ENCODE data around the gene SLC26A9.

SLC26A9 gene

GRCh38 chr1:205959789-205960188 lies 16.5 kb upstream of the SLC26A9 start:
- no peaks in the 10 kb centered on the region for H3K9me2 ChIP-seq (replicated peaks; ENCODE audit: insufficient read depth, low read length)
- H3F3A ChIP-seq (ENCODE audit: insufficient read depth, low read length), result no peaks in the 10 kb centered on the region
- H3K4me3 ChIP-seq (ENCODE audit: low read length), result no peak overlapping the region
- no peak overlapping the region for H2AFZ ChIP-seq (ENCODE audit: low read length)
- no peaks in the 10 kb centered on the region for H4K20me1 ChIP-seq (ENCODE audit: insufficient read depth, low read length)
- H3K36me3 ChIP-seq (replicated peaks; ENCODE audit: insufficient read depth, low read length), result no peaks in the 10 kb centered on the region
- no peak for DNase-seq
- TF ChIP-seq EZH2 (optimal IDR thresholded peaks at IDR 0.05; ENCODE audit: low read depth, low read length), result no peak
- TF ChIP-seq CTCF (IDR thresholded peaks at IDR 0.05; ENCODE audit: low read length), result no peak
- no peak for TF ChIP-seq EZH2phosphoT487 (IDR thresholded peaks at IDR 0.05; ENCODE audit: low read length)
- no peak overlapping the region for H3K27ac ChIP-seq (ENCODE audit: low read length)
- H3K79me2 ChIP-seq (ENCODE audit: low read length), result no peaks in the 10 kb centered on the region
- peaks cover 9% of the 10 kb centered on the region for H3K4me1 ChIP-seq (ENCODE audit: low read length)
- H3K9me3 ChIP-seq (replicated peaks; ENCODE audit: insufficient read depth, low read length), result no peaks in the 10 kb centered on the region
- no peak overlapping the region for H3K4me2 ChIP-seq (ENCODE audit: low read depth, low read length)
- H3K9ac ChIP-seq (ENCODE audit: low read length), result no peak overlapping the region
- H3K27me3 ChIP-seq (replicated peaks; ENCODE audit: insufficient read depth, low read length), result no peaks in the 10 kb centered on the region

GRCh38 chr1:205955499-205955898 lies 12.2 kb upstream of the SLC26A9 start:
- no peaks in the 10 kb centered on the region for H3K79me2 ChIP-seq (ENCODE audit: low read length)
- H3K27ac ChIP-seq (ENCODE audit: low read length), result no peak overlapping the region
- no peaks in the 10 kb centered on the region for H3K4me1 ChIP-seq (ENCODE audit: low read length)
- no peaks in the 10 kb centered on the region for H4K20me1 ChIP-seq (ENCODE audit: insufficient read depth, low read length)
- no peaks in the 10 kb centered on the region for H3K36me3 ChIP-seq (replicated peaks; ENCODE audit: insufficient read depth, low read length)
- no peak for DNase-seq
- no peaks in the 10 kb centered on the region for H3K9me3 ChIP-seq (replicated peaks; ENCODE audit: insufficient read depth, low read length)
- no peak overlapping the region for H3K4me2 ChIP-seq (ENCODE audit: low read depth, low read length)
- H3K9ac ChIP-seq (ENCODE audit: low read length), result no peak overlapping the region
- no peaks in the 10 kb centered on the region for H3K27me3 ChIP-seq (replicated peaks; ENCODE audit: insufficient read depth, low read length)
- no peaks in the 10 kb centered on the region for H3F3A ChIP-seq (ENCODE audit: insufficient read depth, low read length)
- H3K9me2 ChIP-seq (replicated peaks; ENCODE audit: insufficient read depth, low read length), result no peaks in the 10 kb centered on the region
- TF ChIP-seq EZH2 (optimal IDR thresholded peaks at IDR 0.05; ENCODE audit: low read depth, low read length) (no peak), CTCF (IDR thresholded peaks at IDR 0.05; ENCODE audit: low read length) (no peak), EZH2phosphoT487 (IDR thresholded peaks at IDR 0.05; ENCODE audit: low read length) (no peak)
- no peak overlapping the region for H2AFZ ChIP-seq (ENCODE audit: low read length)
- H3K4me3 ChIP-seq (ENCODE audit: low read length), result no peak overlapping the region

GRCh38 chr1:205954819-205955404 lies 11.7 kb upstream of the SLC26A9 start:
- Histone ChIP-seq H3K79me2 (ENCODE audit: low read length) (no peaks in the 10 kb centered on the region), H3K4me2 (ENCODE audit: low read depth, low read length) (no peak overlapping the region), H3K27ac (ENCODE audit: low read length) (no peak overlapping the region), H3K9me2 (replicated peaks; ENCODE audit: insufficient read depth, low read length) (no peaks in the 10 kb centered on the region), H2AFZ (ENCODE audit: low read length) (no peak overlapping the region), H4K20me1 (ENCODE audit: insufficient read depth, low read length) (no peaks in the 10 kb centered on the region), H3K36me3 (replicated peaks; ENCODE audit: insufficient read depth, low read length) (no peaks in the 10 kb centered on the region), H3F3A (ENCODE audit: insufficient read depth, low read length) (no peaks in the 10 kb centered on the region), H3K27me3 (replicated peaks; ENCODE audit: insufficient read depth, low read length) (no peaks in the 10 kb centered on the region), H3K9ac (ENCODE audit: low read length) (no peak overlapping the region), H3K4me3 (ENCODE audit: low read length) (no peak overlapping the region), H3K9me3 (replicated peaks; ENCODE audit: insufficient read depth, low read length) (no peaks in the 10 kb centered on the region), H3K4me1 (ENCODE audit: low read length) (no peaks in the 10 kb centered on the region)
- DNase-seq, result no peak
- TF ChIP-seq CTCF (IDR thresholded peaks at IDR 0.05; ENCODE audit: low read length) (no peak), EZH2 (optimal IDR thresholded peaks at IDR 0.05; ENCODE audit: low read depth, low read length) (no peak), EZH2phosphoT487 (IDR thresholded peaks at IDR 0.05; ENCODE audit: low read length) (no peak)

Data from MM.1S (cell line).